ENCODE results near the gene MGAT4A. TPM values are rescaled to one million over a fixed set of nuclear protein-coding genes. Genes with fewer than 3 reads are reported as not detected.

MGAT4A gene
- total and polyA plus RNA-seq, 7 donors, result 9.5 to 28.2 (median 21.6) TPM

DNA sequence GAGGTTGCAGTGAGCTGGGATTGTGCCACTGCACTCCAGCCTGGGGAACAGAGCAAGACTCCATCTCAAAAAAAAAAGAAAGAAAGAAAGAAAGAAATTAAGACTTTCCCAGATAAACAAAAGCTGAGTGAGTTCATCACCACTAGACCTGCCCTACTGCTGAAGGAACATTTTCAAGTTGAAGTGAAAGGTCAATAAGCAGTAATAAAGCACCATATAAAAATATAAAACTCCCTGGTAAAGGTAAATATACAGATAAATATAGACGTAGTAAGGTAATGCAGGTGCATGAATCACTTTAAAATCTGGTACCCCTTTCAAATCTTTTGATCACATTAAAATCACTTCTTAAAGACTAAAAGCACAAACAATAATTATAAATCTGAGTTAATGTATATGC is 79.9 kb downstream of the MGAT4A start:
- no peak for DNase-seq
- WGBS, 2 donors, result 17 to 68% methylated on average over 1 of the region's 1 CpG
- Histone ChIP-seq H3K4me1 (no peaks in the 10 kb centered on the region), H3K36me3 (peaks cover 0 to 11% (median 0%) of the 10 kb centered on the region in 4 donors), H3K27ac (no peak overlapping the region), H3K4me3 (no peak overlapping the region), H3K9me3 (no peaks in the 10 kb centered on the region), H3K27me3 (no peaks in the 10 kb centered on the region)
- intact Hi-C loops (cut with DNase I), result loop anchor here (5.0 kb wide), 1 partner anchor 81 kb away; the partner anchor contains the start of gene MGAT4A
- TF ChIP-seq POLR2AphosphoS5 (IDR thresholded peaks at IDR 0.05), result no peak
- TF ChIP-seq EP300 (IDR thresholded peaks at IDR 0.05), result no peak
- no peak for TF ChIP-seq POLR2A (IDR thresholded peaks at IDR 0.05)
- TF ChIP-seq, protein P1, sequence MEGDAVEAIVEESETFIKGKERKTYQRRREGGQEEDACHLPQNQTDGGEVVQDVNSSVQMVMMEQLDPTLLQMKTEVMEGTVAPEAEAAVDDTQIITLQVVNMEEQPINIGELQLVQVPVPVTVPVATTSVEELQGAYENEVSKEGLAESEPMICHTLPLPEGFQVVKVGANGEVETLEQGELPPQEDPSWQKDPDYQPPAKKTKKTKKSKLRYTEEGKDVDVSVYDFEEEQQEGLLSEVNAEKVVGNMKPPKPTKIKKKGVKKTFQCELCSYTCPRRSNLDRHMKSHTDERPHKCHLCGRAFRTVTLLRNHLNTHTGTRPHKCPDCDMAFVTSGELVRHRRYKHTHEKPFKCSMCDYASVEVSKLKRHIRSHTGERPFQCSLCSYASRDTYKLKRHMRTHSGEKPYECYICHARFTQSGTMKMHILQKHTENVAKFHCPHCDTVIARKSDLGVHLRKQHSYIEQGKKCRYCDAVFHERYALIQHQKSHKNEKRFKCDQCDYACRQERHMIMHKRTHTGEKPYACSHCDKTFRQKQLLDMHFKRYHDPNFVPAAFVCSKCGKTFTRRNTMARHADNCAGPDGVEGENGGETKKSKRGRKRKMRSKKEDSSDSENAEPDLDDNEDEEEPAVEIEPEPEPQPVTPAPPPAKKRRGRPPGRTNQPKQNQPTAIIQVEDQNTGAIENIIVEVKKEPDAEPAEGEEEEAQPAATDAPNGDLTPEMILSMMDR (IDR thresholded peaks at IDR 0.05), result no peak

DNA sequence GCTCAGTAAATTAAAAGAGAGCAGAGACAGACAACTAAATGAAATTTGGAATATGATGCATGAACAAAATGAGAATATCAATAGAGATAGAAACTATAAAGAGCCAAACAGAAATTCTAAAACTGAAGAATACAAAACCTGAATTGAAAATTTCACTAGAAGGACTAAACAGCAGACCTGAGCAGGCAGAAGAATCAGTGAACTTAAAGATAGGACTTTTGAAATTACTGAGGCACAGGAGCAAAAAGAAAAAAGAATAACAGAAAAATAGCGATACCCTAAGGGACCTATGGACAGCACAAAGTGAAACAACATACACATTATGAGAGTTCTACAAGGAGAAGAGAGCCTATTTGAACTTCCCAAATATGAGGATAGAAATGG is 80.9 kb downstream of the MGAT4A start:
- TF ChIP-seq EP300 (IDR thresholded peaks at IDR 0.05), result no peak
- TF ChIP-seq POLR2A (IDR thresholded peaks at IDR 0.05), result no peak
- TF ChIP-seq, protein P1 (IDR thresholded peaks at IDR 0.05), result no peak
- no peak for TF ChIP-seq POLR2AphosphoS5 (IDR thresholded peaks at IDR 0.05)
- Histone ChIP-seq H3K27me3 (no peaks in the 10 kb centered on the region), H3K4me3 (no peak overlapping the region), H3K4me1 (no peaks in the 10 kb centered on the region), H3K27ac (no peak overlapping the region), H3K9me3 (no peaks in the 10 kb centered on the region), H3K36me3 (peaks cover 0 to 11% (median 0%) of the 10 kb centered on the region in 4 donors)
- DNase-seq, result no peak
- intact Hi-C loops (cut with DNase I), result loop anchor here (1.0 to 10.0 kb wide), 3 partner anchors 82 to 415 kb away; partner anchors contain the start of gene MGAT4A
- WGBS, 2 donors, result 83 to 88% methylated on average over 1 of the region's 1 CpG

DNA sequence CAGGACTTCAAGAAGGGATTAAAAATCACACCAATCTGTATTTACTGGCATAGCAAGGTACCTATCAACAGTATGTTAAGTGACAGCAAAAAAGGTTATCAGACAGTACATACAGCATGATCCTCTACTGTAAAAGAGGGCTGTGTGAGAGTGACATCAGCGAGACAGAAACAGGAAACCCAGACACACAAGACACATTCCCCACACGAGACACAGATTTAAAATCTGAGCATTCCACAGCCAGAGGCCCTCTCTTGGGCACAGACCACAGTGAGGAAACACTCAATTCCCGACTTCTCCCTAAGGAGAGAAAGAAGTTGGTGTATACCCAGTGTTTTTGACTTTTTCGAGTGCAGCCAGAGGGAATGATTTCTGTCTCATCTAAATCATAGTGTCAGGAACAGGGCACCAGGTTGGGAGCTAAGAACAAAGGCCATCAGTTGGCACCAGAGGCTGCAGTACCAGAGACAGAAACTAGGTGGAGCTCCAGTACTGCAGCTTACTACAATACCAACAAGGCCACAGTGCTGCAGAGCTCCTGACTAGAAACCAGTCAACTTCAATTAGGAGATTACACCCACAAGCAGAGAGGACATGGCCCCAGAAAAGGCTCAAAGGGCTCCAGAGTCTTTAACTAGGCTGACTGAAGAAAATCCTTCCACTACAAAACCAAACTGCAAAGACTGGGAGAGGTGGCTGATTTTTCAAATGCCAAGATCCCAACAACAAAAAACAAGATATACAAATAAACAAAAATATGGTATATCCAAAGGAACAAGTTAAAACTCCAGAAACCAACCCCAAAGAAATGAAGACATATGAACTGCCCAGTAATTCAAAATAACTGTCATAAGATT is 81.6 kb downstream of the MGAT4A start:
- 26 to 33% methylated on average over 4 of the region's 4 CpGs for WGBS, 2 donors
- H3K9me3 ChIP-seq, result no peaks in the 10 kb centered on the region
- intact Hi-C loops (cut with DNase I), result loop anchor here (1.0 to 10.0 kb wide), 2 partner anchors 188 to 415 kb away; no protein-coding TSS in a partner anchor
- no peaks in the 10 kb centered on the region for H3K27me3 ChIP-seq
- no peaks in the 10 kb centered on the region for H3K4me1 ChIP-seq
- H3K4me3 ChIP-seq, result no peak overlapping the region
- DNase-seq, result peak; percentile 86
- H3K27ac ChIP-seq, result no peak overlapping the region
- TF ChIP-seq EP300 (IDR thresholded peaks at IDR 0.05), result no peak
- TF ChIP-seq, protein P1 (IDR thresholded peaks at IDR 0.05), result peak; percentile 92 to 99 (median 98)
- H3K36me3 ChIP-seq, result peaks cover 0 to 11% (median 0%) of the 10 kb centered on the region in 4 donors

DNA sequence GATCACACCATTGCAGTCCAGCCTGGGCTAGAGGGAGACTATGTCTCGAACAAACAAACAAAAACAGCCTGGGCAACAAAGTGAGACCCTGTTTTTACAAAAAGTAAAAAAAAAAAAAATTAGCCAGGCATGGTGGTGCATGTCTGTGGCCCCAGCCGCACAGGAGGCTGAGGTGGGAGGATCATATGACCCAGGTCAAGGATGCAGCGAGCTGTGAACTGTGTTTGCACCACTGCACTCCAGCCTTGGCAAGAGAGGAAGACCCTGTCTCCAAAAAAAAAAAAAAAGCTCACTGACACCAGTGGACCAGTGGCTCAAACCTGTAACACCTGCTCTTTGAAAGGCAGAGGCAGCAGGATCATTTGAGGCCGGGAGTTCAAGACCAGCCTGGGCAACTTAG is 82.5 kb downstream of the MGAT4A start:
- TF ChIP-seq, protein P1 (IDR thresholded peaks at IDR 0.05), result no peak
- TF ChIP-seq POLR2A (IDR thresholded peaks at IDR 0.05), result no peak
- TF ChIP-seq POLR2AphosphoS5 (IDR thresholded peaks at IDR 0.05), result no peak
- TF ChIP-seq EP300 (IDR thresholded peaks at IDR 0.05), result no peak
- no peaks in the 10 kb centered on the region for H3K27me3 ChIP-seq

More for the DNA sequence above, 82.5 kb downstream of the MGAT4A start:
- DNase-seq, result no peak
- 84 to 93% methylated on average over 4 of the region's 4 CpGs for WGBS, 2 donors
- peaks cover 0 to 11% (median 0%) of the 10 kb centered on the region in 4 donors for H3K36me3 ChIP-seq
- no peaks in the 10 kb centered on the region for H3K4me1 ChIP-seq
- no peaks in the 10 kb centered on the region for H3K9me3 ChIP-seq
- no peak overlapping the region for H3K27ac ChIP-seq
- intact Hi-C loops (cut with DNase I), result loop anchor here (10.0 kb wide), 1 partner anchor 416 kb away; no protein-coding TSS in a partner anchor
- H3K4me3 ChIP-seq, result no peak overlapping the region

Data from sigmoid colon (tissue), 7 donors.